NCI-H1417 treated with DMSO at 0.1 percent for 48 hours (cell line): ENCODE measurements around the gene ZNF684.
"Not testable (repeated sequence)": the region's sequence is repeated elsewhere in the genome, so short reads cannot be mapped to it uniquely, and the experiment has no call there.

Experiments used
- DNase-seq: peaks from one replicate; lab custom pipeline; 2025; lab: John Stamatoyannopoulos, UW

ZNF684 gene

DNA sequence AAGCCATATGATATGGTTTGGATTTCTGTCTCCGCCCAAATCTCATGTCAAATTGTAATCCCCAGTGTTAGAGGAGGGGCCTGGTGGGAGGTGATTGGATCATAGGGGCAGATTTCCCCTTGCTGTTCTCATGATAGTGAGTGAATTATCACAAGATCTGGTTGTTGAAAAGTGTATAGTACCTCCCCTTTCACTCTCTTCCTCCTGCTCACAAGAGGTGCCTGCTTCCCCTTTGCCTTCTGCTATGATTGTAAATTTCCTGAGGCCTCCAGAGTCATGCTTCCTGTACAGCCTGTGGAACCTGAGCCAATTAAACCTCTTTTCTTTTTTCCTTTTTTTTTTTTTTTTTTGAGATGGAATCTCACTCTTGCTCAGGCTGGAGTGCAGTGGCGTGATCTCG lies 43.4 kb downstream of the ZNF684 start:
- DNase-seq: not testable (repeated sequence)

DNA sequence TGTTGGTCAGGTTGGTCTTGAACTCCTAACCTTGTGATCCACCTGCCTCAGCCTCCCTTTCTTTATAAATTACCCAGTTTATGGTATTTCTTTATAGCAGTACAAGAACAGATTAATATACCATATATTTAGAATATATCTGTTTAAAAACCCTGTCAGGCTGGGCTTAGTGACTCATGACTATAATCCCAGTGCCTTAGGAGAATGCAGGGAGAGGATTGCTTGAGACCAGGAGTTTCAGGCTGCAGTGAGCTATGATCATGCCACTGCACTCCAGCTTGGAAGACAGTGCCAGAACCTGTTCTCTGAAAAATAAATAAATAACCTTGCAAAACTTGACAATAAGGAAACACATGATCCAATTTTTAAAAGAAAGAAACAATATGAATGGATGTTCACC lies 43.9 kb downstream of the ZNF684 start:
- no peak for DNase-seq

DNA sequence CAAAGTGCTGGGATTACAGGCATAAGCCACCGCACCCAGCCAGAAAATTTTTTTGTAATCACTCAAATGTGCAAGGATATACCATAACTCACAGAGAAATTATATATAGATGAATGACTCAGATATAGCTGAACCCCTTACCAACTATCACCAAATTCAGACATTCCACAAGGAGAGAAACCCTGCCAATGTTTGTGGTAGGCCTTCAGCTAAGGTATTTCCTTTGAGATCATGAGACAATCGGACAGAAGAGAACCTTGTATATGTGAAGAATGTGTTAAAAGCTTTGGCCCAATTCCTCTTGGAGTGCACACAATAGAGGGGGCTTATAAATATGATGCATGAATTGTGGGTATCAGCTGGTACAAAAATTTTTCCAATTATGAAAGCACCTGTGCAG lies 50.7 kb downstream of the ZNF684 start:
- DNase-seq: no peak

DNA sequence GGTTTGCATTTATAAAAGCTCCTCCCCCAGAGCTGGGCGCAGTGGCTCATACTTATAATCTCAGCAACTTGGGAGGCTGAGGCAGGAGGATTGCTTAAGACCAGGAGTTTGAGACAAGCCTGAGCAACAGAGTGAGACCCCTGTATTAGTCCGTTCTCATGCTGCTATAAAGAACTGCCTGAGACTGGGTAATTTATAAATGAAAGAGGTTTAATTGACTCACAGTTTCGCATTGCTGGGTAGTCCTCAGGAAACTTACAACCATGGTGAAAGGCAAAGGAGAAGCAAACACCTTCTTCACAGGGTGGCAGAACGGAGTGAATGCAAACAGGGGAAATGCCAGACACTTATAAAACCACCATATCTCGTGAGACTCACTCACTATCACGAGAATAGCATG lies 52.5 kb downstream of the ZNF684 start:
- DNase-seq: no peak

DNA sequence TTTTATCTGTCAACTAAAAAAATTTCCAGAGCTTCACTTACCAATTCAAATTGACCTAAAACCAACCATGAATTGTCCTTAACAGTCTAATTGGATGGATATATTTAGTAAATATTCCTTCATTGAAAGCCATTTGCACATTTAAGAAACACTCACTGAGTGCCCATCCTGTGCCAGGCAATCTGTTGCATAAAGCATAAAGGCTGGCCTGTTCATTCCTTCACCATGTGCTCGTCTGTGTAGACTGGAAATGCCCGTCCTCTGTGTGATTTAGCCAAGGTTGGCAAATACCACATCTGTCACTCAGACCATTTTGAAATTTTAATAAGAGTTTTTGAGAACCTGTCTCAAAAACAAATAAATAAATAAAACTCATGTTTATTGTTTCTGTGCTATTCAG lies 57.1 kb downstream of the ZNF684 start:
- no peak for DNase-seq

DNA sequence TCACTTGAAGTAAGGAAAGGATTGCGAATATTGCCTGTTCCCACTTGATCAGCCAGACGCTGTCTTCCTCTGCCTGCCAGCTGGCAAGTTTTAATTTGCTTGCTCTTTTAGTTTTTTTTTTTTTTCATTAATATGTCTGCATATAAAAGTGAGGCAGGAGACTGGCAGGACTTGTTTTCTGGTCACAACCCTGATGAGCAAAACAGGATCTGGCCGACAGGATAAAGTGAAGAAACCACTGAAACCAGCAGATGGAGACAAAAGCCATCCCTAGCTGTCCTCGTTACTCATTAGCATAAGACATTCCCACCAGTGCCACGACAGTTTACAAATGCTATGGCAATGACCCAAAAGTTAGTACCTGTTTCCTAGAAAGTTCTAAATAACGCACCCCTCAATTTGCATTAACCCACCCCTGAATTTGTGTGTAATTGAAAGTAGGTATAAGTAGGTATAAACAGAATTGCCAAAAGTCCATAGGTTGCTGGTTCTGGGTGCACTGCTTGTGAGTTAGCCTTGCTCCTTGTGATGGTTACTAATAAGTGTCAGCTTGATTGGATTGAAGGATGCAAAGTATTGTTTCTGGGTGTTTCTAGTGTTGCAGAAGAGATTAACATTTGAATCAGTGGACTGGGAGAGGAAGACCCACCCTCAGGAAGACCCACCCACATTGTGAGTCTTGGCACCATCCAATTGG lies 60.8 kb downstream of the ZNF684 start:
- DNase-seq: no peak

DNA sequence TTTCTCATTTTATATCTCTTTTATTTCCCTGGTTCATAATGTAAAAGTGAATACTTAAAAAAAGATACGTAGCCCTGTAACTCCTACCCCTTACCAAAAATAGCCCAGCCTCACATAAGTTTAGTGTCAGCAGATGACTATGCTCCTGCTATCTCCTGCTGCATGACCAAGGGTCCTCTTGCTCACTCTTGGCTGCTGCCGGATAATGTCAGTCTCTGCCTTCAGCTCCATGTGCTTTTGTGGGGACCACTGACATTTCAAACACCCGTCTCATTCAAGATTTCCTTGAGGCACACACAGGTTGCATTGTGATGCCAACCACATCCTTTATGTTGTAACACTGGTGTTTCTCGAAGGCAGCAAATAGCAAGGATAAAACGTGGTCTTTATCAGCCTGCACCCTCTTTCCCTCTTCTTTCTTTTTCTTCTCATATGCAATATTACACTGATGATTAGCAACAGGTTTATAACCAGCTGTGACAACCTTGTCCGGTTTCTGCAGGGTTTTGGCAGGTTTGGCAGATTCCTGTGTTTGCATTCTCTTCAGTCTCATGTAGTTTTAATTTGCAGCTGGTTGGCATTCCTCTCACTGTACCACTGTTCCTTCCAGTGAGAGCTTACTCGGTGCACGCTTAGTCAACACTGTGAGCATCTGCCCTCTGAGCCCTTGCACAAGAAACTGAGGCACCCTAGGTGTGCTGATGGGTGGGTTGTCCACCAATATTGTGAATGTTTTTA lies 62.2 kb downstream of the ZNF684 start:
- DNase-seq: no peak

DNA sequence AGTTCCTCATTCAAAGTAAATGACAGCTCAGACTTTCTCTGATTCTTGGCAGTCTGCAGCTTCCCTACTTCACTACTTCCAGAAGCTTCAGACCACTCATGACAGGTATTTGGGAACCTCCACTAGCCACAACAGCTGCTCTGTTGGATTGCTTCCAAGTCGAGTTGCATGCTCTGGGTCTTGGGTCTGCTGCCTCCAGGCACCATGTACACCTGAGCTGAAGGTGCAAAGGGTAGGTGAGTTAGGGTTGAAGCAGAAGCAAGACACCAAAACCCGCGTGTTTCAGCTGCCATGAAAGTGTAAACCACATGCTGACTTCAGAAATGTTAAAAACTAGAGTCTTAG lies 62.7 kb downstream of the ZNF684 start:
- no peak for DNase-seq

DNA sequence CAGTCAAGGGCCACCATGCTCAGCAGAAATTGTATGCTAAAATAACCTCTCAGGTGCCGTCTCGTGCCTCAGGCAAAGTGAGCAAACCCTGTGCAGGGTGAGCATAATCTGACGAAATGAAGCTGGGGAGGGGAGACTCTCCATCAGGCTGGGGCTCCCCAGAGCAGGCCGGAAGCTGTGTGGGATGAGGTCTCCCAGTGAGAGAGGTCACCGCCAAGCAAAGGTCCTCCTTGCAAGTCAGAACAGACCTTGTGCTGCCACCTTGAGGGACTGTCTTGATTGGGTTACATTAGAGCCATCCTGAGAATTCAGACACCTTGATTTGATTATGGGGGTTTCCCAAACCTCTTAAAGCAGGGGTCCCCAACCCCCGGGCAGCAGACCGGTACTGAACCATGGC lies 64.2 kb downstream of the ZNF684 start:
- no peak for DNase-seq
